ENCODE measurements around the gene DAB1. TPM values are rescaled to one million over a fixed set of nuclear protein-coding genes. Genes with fewer than 3 reads are reported as not detected.
A peak's percentile ranks its signal among the peaks of the same experiment; 100 is the strongest.

The DAB1 gene
- total RNA-seq, 6 donors from 2014 or later: 0.15 to 0.20 TPM; not detected in 4

DNA sequence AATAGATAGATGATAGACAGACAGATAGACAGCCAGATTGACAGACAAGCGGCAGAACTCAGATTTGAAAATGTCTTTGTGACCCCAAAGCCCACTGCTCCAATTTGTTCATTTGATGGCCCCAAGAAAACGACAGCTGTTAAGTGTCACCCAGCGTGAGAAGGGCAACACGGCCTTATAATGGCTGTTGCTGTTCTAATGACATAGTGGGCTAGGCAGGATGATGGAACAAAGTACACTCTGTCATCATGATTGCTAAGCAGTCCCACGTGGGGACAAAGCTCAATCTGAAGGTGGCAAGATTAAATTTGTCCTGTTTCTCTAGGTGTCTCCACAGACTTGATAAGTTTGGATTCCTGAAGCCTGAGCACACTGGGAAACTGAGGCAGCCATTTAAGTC is 112.9 kb downstream of the DAB1 start:
- no peak for DNase-seq
- Histone ChIP-seq H3K9me3 (peaks cover 0 to 4% (median 0%) of the 10 kb centered on the region in 4 donors), H3K27me3 (no peaks in the 10 kb centered on the region), H3K27ac (no peak overlapping the region), H3K4me3 (no peak overlapping the region), H3K36me3 (no peaks in the 10 kb centered on the region), H3K4me1 (no peaks in the 10 kb centered on the region)
- no peak for ATAC-seq (ENCODE audit: low FRiP score in 2 of 2)
- 68 to 78% methylated on average over 5 of the region's 5 CpGs for WGBS, 2 donors
- TF ChIP-seq POLR2AphosphoS5 (IDR thresholded peaks at IDR 0.05) (no peak), POLR2A (IDR thresholded peaks at IDR 0.05) (no peak), EP300 (IDR thresholded peaks at IDR 0.05) (no peak)
- TF ChIP-seq, protein P1, sequence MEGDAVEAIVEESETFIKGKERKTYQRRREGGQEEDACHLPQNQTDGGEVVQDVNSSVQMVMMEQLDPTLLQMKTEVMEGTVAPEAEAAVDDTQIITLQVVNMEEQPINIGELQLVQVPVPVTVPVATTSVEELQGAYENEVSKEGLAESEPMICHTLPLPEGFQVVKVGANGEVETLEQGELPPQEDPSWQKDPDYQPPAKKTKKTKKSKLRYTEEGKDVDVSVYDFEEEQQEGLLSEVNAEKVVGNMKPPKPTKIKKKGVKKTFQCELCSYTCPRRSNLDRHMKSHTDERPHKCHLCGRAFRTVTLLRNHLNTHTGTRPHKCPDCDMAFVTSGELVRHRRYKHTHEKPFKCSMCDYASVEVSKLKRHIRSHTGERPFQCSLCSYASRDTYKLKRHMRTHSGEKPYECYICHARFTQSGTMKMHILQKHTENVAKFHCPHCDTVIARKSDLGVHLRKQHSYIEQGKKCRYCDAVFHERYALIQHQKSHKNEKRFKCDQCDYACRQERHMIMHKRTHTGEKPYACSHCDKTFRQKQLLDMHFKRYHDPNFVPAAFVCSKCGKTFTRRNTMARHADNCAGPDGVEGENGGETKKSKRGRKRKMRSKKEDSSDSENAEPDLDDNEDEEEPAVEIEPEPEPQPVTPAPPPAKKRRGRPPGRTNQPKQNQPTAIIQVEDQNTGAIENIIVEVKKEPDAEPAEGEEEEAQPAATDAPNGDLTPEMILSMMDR (IDR thresholded peaks at IDR 0.05): no peak

DNA sequence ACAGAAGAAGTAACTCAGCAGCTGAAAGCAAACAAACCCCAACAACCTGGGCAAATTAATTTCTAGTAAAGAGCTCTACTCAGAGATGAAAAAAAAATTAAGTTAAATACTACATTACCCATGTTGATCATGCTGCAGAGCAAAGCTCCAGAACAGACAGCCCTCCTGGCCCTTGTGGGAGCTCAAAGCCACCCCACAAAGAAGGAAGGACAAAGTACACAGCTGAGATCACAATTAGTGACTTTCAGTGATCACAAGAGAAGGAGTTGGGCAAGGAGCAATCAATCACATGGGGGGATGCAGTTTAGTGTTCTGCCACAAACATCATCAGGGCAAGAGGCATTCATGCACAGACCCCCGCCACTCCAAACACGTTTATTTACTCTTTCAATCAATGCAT is 114.2 kb downstream of the DAB1 start:
- ATAC-seq (ENCODE audit: low FRiP score in 2 of 2) (no peak), DNase-seq (no peak)

DNA sequence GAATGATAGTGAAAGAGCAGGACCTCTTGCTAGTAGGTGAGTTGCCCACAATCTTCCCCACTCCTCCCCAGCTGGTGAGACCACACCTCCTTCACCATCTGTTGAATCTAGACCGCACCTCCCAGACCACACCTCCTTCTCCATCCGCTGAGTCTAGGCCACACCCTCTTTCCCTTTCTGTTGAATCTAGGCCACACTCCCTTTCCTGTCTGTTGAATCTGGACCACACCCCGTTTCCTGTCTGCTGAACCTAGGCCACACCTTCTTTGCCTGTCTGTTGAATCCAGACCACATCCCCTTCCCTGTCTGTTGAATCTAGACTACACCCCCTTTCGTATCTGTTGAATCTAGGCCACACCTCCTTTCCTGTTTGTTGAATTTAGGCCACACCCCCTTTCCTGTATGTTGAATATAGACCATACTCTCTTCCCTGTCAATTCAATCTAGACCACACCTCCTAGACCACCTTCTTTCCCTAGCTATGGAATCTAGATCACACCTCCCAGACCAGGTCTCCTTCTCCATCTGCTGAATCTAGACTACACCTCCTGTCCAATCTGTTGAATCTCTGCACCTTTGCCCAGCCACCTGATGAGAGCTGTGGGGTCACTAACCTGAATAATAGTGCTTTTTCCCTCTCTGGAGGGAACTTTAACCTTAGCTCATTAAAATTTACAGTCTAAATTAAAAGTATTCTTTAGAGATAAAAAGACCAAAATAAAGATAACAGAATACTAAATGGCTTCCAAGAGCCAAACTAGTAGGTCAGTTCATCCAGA is 116.3 kb downstream of the DAB1 start:
- no peaks in the 10 kb centered on the region for H3K4me1 ChIP-seq
- ATAC-seq (ENCODE audit: low FRiP score in 2 of 2) (peak in 1 of 2 donors; percentile 50), DNase-seq (peak in 1 of 2 donors; percentile 21)
- TF ChIP-seq POLR2AphosphoS5 (IDR thresholded peaks at IDR 0.05) (no peak), POLR2A (IDR thresholded peaks at IDR 0.05) (no peak), EP300 (IDR thresholded peaks at IDR 0.05) (no peak)
- TF ChIP-seq, protein P1 (IDR thresholded peaks at IDR 0.05): no peak
- H3K4me3 ChIP-seq: no peak overlapping the region
- no peak overlapping the region for H3K27ac ChIP-seq
- peaks cover 0 to 4% (median 0%) of the 10 kb centered on the region in 4 donors for H3K9me3 ChIP-seq
- H3K27me3 ChIP-seq: no peaks in the 10 kb centered on the region
- H3K36me3 ChIP-seq: no peaks in the 10 kb centered on the region
- WGBS, 2 donors: 61 to 62% methylated on average over 4 of the region's 4 CpGs

More for the DNA sequence above, 114.2 kb downstream of the DAB1 start:
- TF ChIP-seq, protein P1 (IDR thresholded peaks at IDR 0.05): no peak
- TF ChIP-seq EP300 (IDR thresholded peaks at IDR 0.05) (no peak), POLR2AphosphoS5 (IDR thresholded peaks at IDR 0.05) (no peak), POLR2A (IDR thresholded peaks at IDR 0.05) (no peak)
- H3K27me3 ChIP-seq: no peaks in the 10 kb centered on the region
- no peaks in the 10 kb centered on the region for H3K4me1 ChIP-seq
- H3K27ac ChIP-seq: no peak overlapping the region
- no peaks in the 10 kb centered on the region for H3K36me3 ChIP-seq
- WGBS, 2 donors: 87 to 91% methylated on average over 2 of the region's 2 CpGs
- H3K9me3 ChIP-seq: peaks cover 0 to 4% (median 0%) of the 10 kb centered on the region in 4 donors
- no peak overlapping the region for H3K4me3 ChIP-seq

DNA sequence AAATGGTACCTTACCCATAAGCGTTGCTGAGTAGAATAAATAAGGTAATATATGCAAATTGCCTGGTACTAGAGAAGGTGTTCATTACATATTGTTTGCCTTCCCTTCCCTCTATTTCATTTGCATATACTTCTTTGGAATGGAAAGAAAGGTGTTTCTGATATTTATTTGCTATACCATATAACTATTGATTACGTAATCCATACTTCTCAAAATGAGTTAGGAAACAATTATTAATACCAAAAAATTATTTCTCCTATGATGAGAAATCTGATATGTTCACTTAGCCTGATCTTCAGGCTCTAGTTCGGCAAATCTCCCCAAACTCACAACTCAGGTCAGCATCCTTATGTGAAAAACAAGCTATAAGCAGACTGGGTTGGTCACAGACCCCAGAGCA is 119.3 kb downstream of the DAB1 start:
- Histone ChIP-seq H3K4me1 (no peaks in the 10 kb centered on the region), H3K27ac (no peak overlapping the region), H3K27me3 (no peaks in the 10 kb centered on the region), H3K36me3 (no peaks in the 10 kb centered on the region), H3K9me3 (peaks cover 0 to 4% (median 0%) of the 10 kb centered on the region in 4 donors), H3K4me3 (no peak overlapping the region)
- DNase-seq (no peak), ATAC-seq (ENCODE audit: low FRiP score in 2 of 2) (no peak)
- TF ChIP-seq, protein P1 (IDR thresholded peaks at IDR 0.05): no peak
- TF ChIP-seq POLR2AphosphoS5 (IDR thresholded peaks at IDR 0.05) (no peak), POLR2A (IDR thresholded peaks at IDR 0.05) (no peak), EP300 (IDR thresholded peaks at IDR 0.05) (no peak)
- WGBS, 2 donors: 90 to 91% methylated on average over 3 of the region's 3 CpGs

All from upper lobe of left lung (tissue), 6 donors.